HepG2 (cell line): Measurements from ENCODE around the gene SHC1. TPM values are rescaled to one million over a fixed set of nuclear protein-coding genes. Genes with fewer than 3 reads are reported as not detected.

Experiments used
- CCAR2 ChIP-seq: fragments of 200-400 bp; formaldehyde crosslinking; optimal IDR thresholded peaks from 2 replicates; pipeline ENCODE3; 2018; ENCODE audit warnings: low read depth, mild to moderate bottlenecking, low read length, moderate library complexity
- CENPX ChIP-seq: sonication (generic); formaldehyde crosslinking; IDR thresholded peaks from 2 replicates; pipeline ENCODE4 v1.9.0; 2021; ENCODE audit warnings: mild to moderate bottlenecking, missing genetic modification reagents, moderate library complexity
- IKZF5 ChIP-seq: IDR thresholded peaks from 2 replicates; pipeline ENCODE4 v1.6.1; 2018; ENCODE audit warnings: missing genetic modification reagents, mild to moderate bottlenecking, missing compliant biosample characterization
- JDP2 ChIP-seq: sonication (generic); formaldehyde crosslinking; IDR thresholded peaks from 2 replicates; pipeline ENCODE4 v1.8.1; 2022; ENCODE audit warnings: missing genetic modification reagents, borderline replicate concordance
- KAT2B ChIP-seq: fragments of 150-350 bp; IDR thresholded peaks from 2 replicates; pipeline ENCODE4 v1.6.1; 2014; ENCODE audit warnings: low read depth, low read length, borderline replicate concordance
- NONO ChIP-seq, 2 experiments: fragments of 450-650 bp in 1 of 2; sonication (generic) in 1 of 2; formaldehyde crosslinking in 1 of 2; IDR thresholded peaks in 1 of 2; conservative IDR thresholded peaks in 1 of 2; 2 replicates each; pipeline versions ENCODE4 v1.6.1 to v1.8.0; 2017 to 2022; ENCODE audit warnings: mild to moderate bottlenecking in 1 of 2, missing genetic modification reagents in 1 of 2, moderate library complexity in 1 of 2
- NR1H2 ChIP-seq: sonication (generic); formaldehyde crosslinking; IDR thresholded peaks from 2 replicates; pipeline ENCODE4 v1.8.1; 2022; ENCODE audit warnings: low read depth, missing genetic modification reagents, borderline replicate concordance
- ZBTB39 ChIP-seq: sonication (generic); formaldehyde crosslinking; IDR thresholded peaks from 2 replicates; pipeline ENCODE4 v1.5.0; 2020; ENCODE audit warnings: missing genetic modification reagents
- ZBTB46 ChIP-seq: sonication (generic); formaldehyde crosslinking; IDR thresholded peaks from 2 replicates; pipeline ENCODE4 v1.4.0; 2020; ENCODE audit warnings: mild to moderate bottlenecking, missing genetic modification reagents, borderline replicate concordance
- ZBTB8A ChIP-seq: sonication (generic); formaldehyde crosslinking; IDR thresholded peaks from 2 replicates; pipeline ENCODE4 v1.4.0; 2020; ENCODE audit warnings: mild to moderate bottlenecking, low read depth, missing genetic modification reagents, borderline replicate concordance
- ZEB1 ChIP-seq: IDR thresholded peaks from 2 replicates; pipeline ENCODE4 v1.6.1; 2012; ENCODE audit warnings: mild to moderate bottlenecking, low read depth, inconsistent platforms; ENCODE audit not compliant: insufficient replicate concordance
- ZFP36L1 ChIP-seq: sonication (generic); formaldehyde crosslinking; IDR thresholded peaks from 2 replicates; pipeline ENCODE4 v1.8.0; 2022; ENCODE audit warnings: mild to moderate bottlenecking, missing genetic modification reagents, moderate library complexity
- ZKSCAN8 ChIP-seq: IDR thresholded peaks from 2 replicates; pipeline ENCODE4 v1.6.1; 2016; ENCODE audit warnings: borderline replicate concordance, missing genetic modification reagents, missing compliant biosample characterization
- ZMYM2 ChIP-seq: sonication (generic); formaldehyde crosslinking; IDR thresholded peaks from 2 replicates; pipeline ENCODE4 v1.8.0; 2022; ENCODE audit warnings: mild to moderate bottlenecking, missing genetic modification reagents
- ZNF354B ChIP-seq: sonication (generic); formaldehyde crosslinking; IDR thresholded peaks from 2 replicates; pipeline ENCODE4 v1.8.0; 2022; ENCODE audit warnings: mild to moderate bottlenecking, missing genetic modification reagents
- ZNF496 ChIP-seq: sonication (generic); formaldehyde crosslinking; IDR thresholded peaks from 2 replicates; pipeline ENCODE4 v1.8.1; 2023; ENCODE audit warnings: mild to moderate bottlenecking, moderate library complexity, missing genetic modification reagents; ENCODE audit not compliant: insufficient replicate concordance
- ZNF558 ChIP-seq: sonication (generic); formaldehyde crosslinking; IDR thresholded peaks from 2 replicates; pipeline ENCODE4 v1.9.0; 2022; ENCODE audit warnings: mild to moderate bottlenecking, missing genetic modification reagents, borderline replicate concordance
- ZNF564 ChIP-seq: sonication (generic); formaldehyde crosslinking; IDR thresholded peaks from 2 replicates; pipeline ENCODE4 v1.8.1; 2023; ENCODE audit warnings: mild to moderate bottlenecking, missing genetic modification reagents
- ZNF570 ChIP-seq: sonication (generic); formaldehyde crosslinking; IDR thresholded peaks from 2 replicates; pipeline ENCODE4 v1.4.0; 2020; ENCODE audit warnings: mild to moderate bottlenecking, missing genetic modification reagents, borderline replicate concordance
- ZNF710 ChIP-seq: sonication (generic); formaldehyde crosslinking; IDR thresholded peaks from 2 replicates; pipeline ENCODE4 v1.5.0; 2020; ENCODE audit warnings: mild to moderate bottlenecking, missing genetic modification reagents, borderline replicate concordance
- polyA plus RNA-seq, 8 experiments: library from polyadenylated mRNA; depleted of rRNA in 3 of 8; stranded (reverse) in 7 of 8; unstranded in 1 of 8; fragments of >200 nt; fragmentation: Illumina TruSeq in 4 of 8; extraction: Trizol in 4 of 8; gene quantifications; 2 replicates each; pipeline versions ENCODE4 v1.2.1 to v1.2.3, GENCODE V29; 2011 to 2016; ENCODE audit warnings: low read depth in 4 of 8, missing spikeins in 1 of 8, mixed read lengths in 1 of 8; ENCODE audit not compliant: insufficient read depth in 1 of 8
- total RNA-seq, 5 experiments: library from RNA; depleted of rRNA; stranded (reverse); fragments of >200 nt; fragmentation: Illumina TruSeq; extraction: Trizol; gene quantifications; 2 replicates each; pipeline ENCODE4 v1.2.3, GENCODE V29; 2016; ENCODE audit warnings: low read depth in 1 of 5

Gene SHC1
- total and polyA plus RNA-seq, 2 of the 13 experiments (the other 11 are each of a cell fraction or from before 2014, with no cell fraction given) = 52.0 to 137 TPM

- TF ChIP-seq ZBTB39 (CRISPR knock-in tag) (no peak), NONO (IDR thresholded peaks at IDR 0.05) (no peak), NONO (CRISPR knock-in tag; conservative IDR thresholded peaks at IDR 0.05) (peak; percentile 97), CENPX (no peak), ZNF354B (CRISPR knock-in tag) (no peak), KAT2B (no peak), ZNF710 (peak; percentile 83), ZBTB8A (CRISPR knock-in tag) (peak; percentile 25; the same call in 1 of the 2 replicates), ZNF496 (CRISPR knock-in tag) (no peak), NR1H2 (CRISPR knock-in tag) (no peak), ZKSCAN8 (CRISPR knock-in tag) (peak; percentile 90; the same call in 1 of the 2 replicates), ZFP36L1 (no peak), ZNF558 (CRISPR knock-in tag) (peak; percentile 59; the same call in 1 of the 2 replicates), IKZF5 (CRISPR knock-in tag) (peak; percentile 88; the same call in 1 of the 2 replicates), ZBTB46 (CRISPR knock-in tag) (no peak), ZNF570 (CRISPR knock-in tag) (no peak), ZNF564 (0 out of 2 replicates have a peak, but pooled peaks have one; percentile 71), JDP2 (CRISPR knock-in tag) (no peak), CCAR2 (no peak), ZEB1 (peak; percentile 85), ZMYM2 (CRISPR knock-in tag) (no peak; the same call in 1 of the 2 replicates)
Observed at GRCh38 chr1:155017041-155017945, 46.7 kb upstream of the SHC1 start (continued).
